PC-9 (cell line): Measurements from ENCODE around the gene HBS1L. TPM values are rescaled to one million over a fixed set of nuclear protein-coding genes. Genes with fewer than 3 reads are reported as not detected.

ENCODE experiments used
- BruUV-seq: library from RNA; stranded (reverse); fragments of 400-500 nt; replicated peaks from 2 replicates; lab custom pipeline; 2021; lab: Mats Ljungman, UMichigan
- CTCF ChIA-PET: fragments of 300-600 bp; sonication (Branson Sonifier 250); formaldehyde crosslinking; loops from one replicate; lab custom pipeline; 2022; ENCODE audit warnings: antibody characterized with exemption; lab: Charles Lee
- POLR2A ChIA-PET: fragments of 300-600 bp; sonication (Branson Sonifier 250); formaldehyde crosslinking; loops from one replicate; lab custom pipeline; 2022; ENCODE audit warnings: antibody characterized with exemption; ENCODE audit not compliant: unreplicated experiment; lab: Charles Lee
- DNase-seq, 2 experiments: peaks; one replicate each; pipeline versions ENCODE4 v3.0.0 to v3.0.0-alpha.2; 2015 to 2022; ENCODE audit warnings: mixed read lengths in 1 of 2
- H2AFZ ChIP-seq: fragments of 200-600 bp; sonication (generic); 2 replicates; pipeline ENCODE4 v1.8.1; 2017; ENCODE audit warnings: antibody characterized with exemption
- H3F3A ChIP-seq: fragments of 200-600 bp; sonication (generic); 2 replicates; pipeline ENCODE4 v1.8.1; 2017; ENCODE audit warnings: antibody characterized with exemption, mild to moderate bottlenecking, low read depth; ENCODE audit not compliant: insufficient read depth
- H3K27ac ChIP-seq: fragments of 200-600 bp; sonication (generic); 2 replicates; pipeline ENCODE4 v1.6.1; 2016; ENCODE audit warnings: mixed run types
- H3K27me3 ChIP-seq: fragments of 200-600 bp; sonication (generic); 2 replicates; pipeline ENCODE4 v1.6.1; 2016; ENCODE audit warnings: low read depth, mixed run types; ENCODE audit not compliant: insufficient read depth
- H3K36me3 ChIP-seq: fragments of 200-600 bp; sonication (generic); 2 replicates; pipeline ENCODE4 v1.6.1; 2016; ENCODE audit warnings: low read depth, mixed run types
- H3K4me1 ChIP-seq: fragments of 200-600 bp; sonication (generic); replicated peaks from 2 replicates; pipeline ENCODE4 v1.6.1; 2016; ENCODE audit warnings: mixed run types; ENCODE audit not compliant: insufficient read depth
- H3K4me2 ChIP-seq: fragments of 200-600 bp; sonication (generic); 2 replicates; pipeline ENCODE4 v1.6.1; 2017; ENCODE audit warnings: mixed run types
- H3K4me3 ChIP-seq: fragments of 200-600 bp; sonication (generic); 2 replicates; pipeline ENCODE4 v1.6.1; 2016; ENCODE audit warnings: mixed run types
- H3K79me2 ChIP-seq: fragments of 200-600 bp; sonication (generic); 2 replicates; pipeline ENCODE4 v1.6.1; 2017; ENCODE audit warnings: low read depth, mixed run types
- H3K9me2 ChIP-seq: fragments of 200-600 bp; sonication (generic); 2 replicates; pipeline ENCODE4 v1.8.1; 2017; ENCODE audit warnings: mild to moderate bottlenecking; ENCODE audit not compliant: insufficient read depth
- H3K9me3 ChIP-seq: fragments of 200-600 bp; sonication (generic); 2 replicates; pipeline ENCODE4 v1.8.1; 2016; ENCODE audit warnings: low read depth; ENCODE audit not compliant: insufficient read depth
- H4K20me1 ChIP-seq: fragments of 200-600 bp; sonication (generic); 2 replicates; pipeline ENCODE4 v1.8.1; 2017; ENCODE audit not compliant: insufficient read depth
- CTCF ChIP-seq: fragments of 200-600 bp; sonication (generic); conservative IDR thresholded peaks from 2 replicates; pipeline ENCODE4 v1.6.1; 2017; ENCODE audit warnings: mixed run types, antibody characterized with exemption, mild to moderate bottlenecking, moderate library complexity
- EZH2 ChIP-seq: fragments of 200-600 bp; sonication (generic); IDR thresholded peaks from 2 replicates; pipeline ENCODE4 v1.8.0; 2017; ENCODE audit warnings: antibody characterized with exemption, low read depth
- intact Hi-C: fragments of 100-400 bp; cut with micrococcal nuclease; formaldehyde crosslinking; loops from one replicate; pipeline ENCODE4 v1.10.0; 2022; ENCODE audit not compliant: unreplicated experiment
- total RNA-seq: library from RNA; stranded (reverse); gene quantifications from 2 replicates; pipeline ENCODE4 v1.2.3, GENCODE V29; 2021

HBS1L gene
- total RNA-seq, 1 experiment from 2014 or later: 84.4 TPM

GRCh38 chr6:135054226-135054568, 425 bp downstream of the HBS1L start:
- Histone ChIP-seq H3K79me2 (peaks cover 52% of the 10 kb centered on the region), H3K27me3 (no peaks in the 10 kb centered on the region), H3K4me1 (peaks cover 22% of the 10 kb centered on the region), H3K27ac (peak overlapping the region; percentile 69), H4K20me1 (peaks cover 7% of the 10 kb centered on the region), H3K36me3 (peaks cover 7% of the 10 kb centered on the region; the same call in 1 of the 2 replicates), H2AFZ (peak overlapping the region; percentile 97), H3K4me3 (peak overlapping the region; percentile 84), H3K9me3 (no peaks in the 10 kb centered on the region), H3F3A (no peaks in the 10 kb centered on the region), H3K4me2 (peak overlapping the region; percentile 86), H3K9me2 (no peaks in the 10 kb centered on the region)
- no peak for TF ChIP-seq EZH2
- no peak for TF ChIP-seq CTCF
- ChIA-PET POLR2A (interaction anchor here (0.5 to 0.7 kb wide), 3 partner anchors 54 to 1196 kb away, joined by 3 to 4 read pairs (median 4); partner anchors contain the start of gene MTFR2), CTCF (no interaction called here)
- BruUV-seq: TSS peak; percentile 45
- intact Hi-C loops: no loop called here
- no peak for DNase-seq

DNA sequence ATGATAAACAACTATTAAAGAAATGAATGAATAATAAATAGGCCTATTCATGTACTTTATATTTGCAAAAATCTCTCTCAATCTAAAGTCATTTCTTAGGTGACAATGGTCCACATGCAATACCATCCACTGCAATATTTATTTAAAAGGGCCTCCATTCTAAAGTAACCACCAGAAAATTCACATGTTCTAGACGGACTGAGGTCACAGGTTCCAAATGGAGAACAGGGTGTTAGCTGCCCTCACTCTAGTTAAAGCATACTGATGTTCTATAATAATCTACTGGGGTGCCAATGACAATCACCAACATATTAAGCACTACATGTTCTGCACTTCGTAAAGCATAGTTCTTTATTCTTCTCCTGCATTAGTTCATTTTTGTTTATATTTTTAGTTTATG, 1.2 kb downstream of the HBS1L start:
- intact Hi-C loops: no loop called here
- H3K9me3 ChIP-seq: no peaks in the 10 kb centered on the region
- peaks cover 11% of the 10 kb centered on the region for H4K20me1 ChIP-seq
- POLR2A ChIA-PET: no interaction called here
- H3K9me2 ChIP-seq: no peaks in the 10 kb centered on the region
- H2AFZ ChIP-seq: no peak overlapping the region
- no peak for TF ChIP-seq EZH2
- no peak for TF ChIP-seq CTCF
- peaks cover 7% of the 10 kb centered on the region; the same call in 1 of the 2 replicates for H3K36me3 ChIP-seq
- H3K4me1 ChIP-seq: peaks cover 22% of the 10 kb centered on the region
- peaks cover 60% of the 10 kb centered on the region for H3K79me2 ChIP-seq
- CTCF ChIA-PET: no interaction called here
- 0 out of 2 replicates have a peak overlapping the region, but pooled peaks have one; percentile 69 for H3K27ac ChIP-seq
- no peaks in the 10 kb centered on the region for H3K27me3 ChIP-seq
- peak overlapping the region; percentile 84; the same call in 1 of the 2 replicates for H3K4me3 ChIP-seq
- peak overlapping the region; percentile 86 for H3K4me2 ChIP-seq
- no peak for DNase-seq
- no TSS peak for BruUV-seq
- H3F3A ChIP-seq: no peaks in the 10 kb centered on the region

DNA sequence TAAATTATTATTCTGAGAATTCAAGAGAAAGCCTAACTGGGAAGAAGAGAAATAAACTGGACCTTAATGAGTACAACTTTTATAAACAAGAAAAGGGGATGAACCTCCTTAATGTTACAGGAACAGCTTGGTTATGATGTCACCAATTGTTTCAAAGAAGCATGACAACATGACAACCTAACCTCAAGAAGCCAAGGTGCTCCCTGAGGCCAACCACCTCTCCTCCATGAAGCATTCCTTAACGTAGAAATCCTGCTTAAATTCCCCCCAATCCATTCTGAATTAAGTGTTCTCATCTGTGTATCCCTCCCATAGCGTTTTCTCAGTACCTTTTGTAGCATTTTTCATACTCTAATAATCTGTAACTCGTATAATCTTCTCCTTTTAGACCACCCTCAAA, 1.7 kb downstream of the HBS1L start:
- TF ChIP-seq EZH2 (no peak), CTCF (no peak)
- no peak for DNase-seq
- H4K20me1 ChIP-seq: peaks cover 16% of the 10 kb centered on the region
- peak overlapping the region; percentile 86 for H3K4me2 ChIP-seq
- no TSS peak for BruUV-seq
- H3K79me2 ChIP-seq: peaks cover 64% of the 10 kb centered on the region
- H3K9me2 ChIP-seq: no peaks in the 10 kb centered on the region
- peak overlapping the region; percentile 84; the same call in 1 of the 2 replicates for H3K4me3 ChIP-seq
- H3K36me3 ChIP-seq: peaks cover 7% of the 10 kb centered on the region; the same call in 1 of the 2 replicates
- ChIA-PET CTCF (no interaction called here), POLR2A (no interaction called here)
- H3K4me1 ChIP-seq: peaks cover 22% of the 10 kb centered on the region
- H3K27me3 ChIP-seq: no peaks in the 10 kb centered on the region
- H3F3A ChIP-seq: no peaks in the 10 kb centered on the region
- intact Hi-C loops: no loop called here
- no peaks in the 10 kb centered on the region for H3K9me3 ChIP-seq
- no peak overlapping the region for H2AFZ ChIP-seq
- no peak overlapping the region for H3K27ac ChIP-seq
